ENCODE measurements around the gene HK1. TPM values are rescaled to one million over a fixed set of nuclear protein-coding genes. Genes with fewer than 3 reads are reported as not detected.

Gene HK1
- total RNA-seq, 1 donor from 2014 or later = 65.6 TPM

DNA sequence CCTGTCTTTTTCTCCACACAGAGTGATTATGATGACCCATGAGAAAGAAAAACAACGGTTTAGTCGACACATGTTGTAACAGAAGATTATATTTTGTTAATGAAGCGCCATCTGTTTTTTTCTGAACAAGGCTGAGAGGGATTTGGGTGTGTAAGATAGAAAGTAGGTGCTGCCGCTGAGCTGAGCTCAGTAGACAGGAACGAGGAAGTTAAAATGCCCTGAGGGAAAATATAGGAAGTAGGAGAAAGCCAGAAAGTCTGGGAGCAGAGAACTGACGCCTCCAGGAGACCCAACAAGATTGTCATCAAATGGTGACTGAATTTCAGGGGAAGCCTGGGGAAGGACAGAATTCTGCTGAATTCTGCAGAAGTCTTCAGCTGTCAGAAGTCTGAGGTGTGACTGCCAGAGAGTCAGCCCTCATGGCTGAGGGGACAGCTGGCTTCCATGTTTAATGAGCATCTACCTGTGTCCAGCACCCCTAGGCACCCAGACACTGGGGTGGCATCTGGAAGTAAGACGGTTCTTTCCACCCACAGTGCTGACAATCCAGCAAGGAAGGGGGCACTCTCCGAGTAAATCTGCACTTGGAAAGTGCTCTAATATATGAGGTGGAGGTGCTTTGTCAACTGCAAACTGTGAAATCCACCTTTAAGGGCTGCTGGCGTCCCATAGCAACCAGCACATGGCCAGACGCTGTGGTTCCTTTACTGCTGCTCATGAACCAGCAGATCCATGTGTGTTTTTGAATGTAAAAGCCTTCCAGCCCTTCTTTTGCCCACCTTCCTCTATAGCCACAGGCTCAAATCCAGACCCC is 160.4 kb downstream of the HK1 start:
- Mint-ChIP-seq H3K4me3 (no peak overlapping the region), H3K9me3 (peaks cover 7% of the 10 kb centered on the region), H3K27me3 (ENCODE audit: low read depth) (no peaks in the 10 kb centered on the region), H3K36me3 (no peaks in the 10 kb centered on the region), H3K27ac (peak overlapping the region; percentile 99), H3K4me1 (peaks cover 35% of the 10 kb centered on the region)
- no peak for TF ChIP-seq CTCF (IDR thresholded peaks at IDR 0.05; ENCODE audit: unreplicated experiment)
- no peak for DNase-seq (ENCODE audit: low spot score in 2 of 2, unreplicated experiment in 2 of 2)

DNA sequence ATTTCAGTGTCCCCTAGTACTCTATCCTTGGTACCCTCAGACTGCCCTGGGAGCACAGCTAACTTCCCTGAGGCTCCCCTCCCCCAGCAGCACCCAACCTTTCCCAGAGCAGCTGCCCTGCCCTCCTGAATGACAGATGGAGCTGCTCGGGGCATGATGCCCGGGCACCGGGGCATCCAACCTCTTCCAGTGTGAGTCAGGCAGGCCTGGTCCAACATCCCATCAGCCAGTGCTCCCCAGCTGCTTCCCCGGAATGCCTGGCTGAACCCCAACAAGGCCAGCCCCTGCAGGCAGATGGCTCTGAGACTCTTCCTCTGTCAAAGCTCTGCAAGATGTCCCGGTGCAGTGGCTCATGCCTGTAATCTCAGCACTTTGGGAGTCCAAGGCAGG is 161.0 kb downstream of the HK1 start:
- H3K36me3 Mint-ChIP-seq = no peaks in the 10 kb centered on the region
- TF ChIP-seq CTCF (IDR thresholded peaks at IDR 0.05; ENCODE audit: unreplicated experiment) = no peak

DNA sequence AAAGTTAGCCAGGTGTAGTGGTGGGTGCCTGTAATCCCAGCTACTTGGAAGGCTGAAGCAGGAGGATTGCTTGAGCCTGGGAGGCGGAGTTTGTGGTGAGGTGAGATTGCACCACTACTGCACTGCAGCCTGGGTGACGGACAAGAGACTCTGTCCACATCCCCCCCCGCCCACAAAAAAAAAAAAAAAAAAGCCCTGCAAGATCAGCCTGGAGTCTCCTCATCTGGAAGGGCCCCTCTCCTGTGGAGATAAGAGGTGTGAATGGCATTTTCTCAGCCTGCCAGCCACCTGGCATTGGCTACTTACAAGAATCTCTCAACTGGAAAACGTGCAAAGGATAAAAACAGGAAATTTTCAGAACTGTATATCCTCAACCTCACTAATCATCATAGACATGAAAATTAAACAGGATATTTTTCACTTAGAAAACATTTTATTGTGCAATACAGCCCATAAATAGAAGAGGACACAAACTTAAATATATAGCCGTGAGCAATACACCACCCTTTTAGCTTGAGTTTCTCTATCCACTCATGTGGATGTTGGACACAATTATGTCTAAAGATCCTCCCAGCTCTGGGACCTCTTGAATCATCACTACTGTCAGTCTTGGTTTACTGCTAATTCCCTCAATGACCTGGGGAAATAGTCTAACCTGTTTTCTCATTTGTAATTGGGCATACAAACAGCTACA is 161.7 kb downstream of the HK1 start:
- no peak overlapping the region for H3K4me3 Mint-ChIP-seq
- peak overlapping the region; percentile 99 for H3K27ac Mint-ChIP-seq
- H3K4me1 Mint-ChIP-seq = peaks cover 35% of the 10 kb centered on the region
- no peaks in the 10 kb centered on the region for H3K9me3 Mint-ChIP-seq
- H3K36me3 Mint-ChIP-seq = no peaks in the 10 kb centered on the region
- no peaks in the 10 kb centered on the region for H3K27me3 Mint-ChIP-seq (ENCODE audit: low read depth)
- DNase-seq (ENCODE audit: low spot score in 2 of 2, unreplicated experiment in 2 of 2) = no peak
- TF ChIP-seq CTCF (IDR thresholded peaks at IDR 0.05; ENCODE audit: unreplicated experiment) = no peak

More for the DNA sequence above, 161.0 kb downstream of the HK1 start:
- Mint-ChIP-seq H3K4me3 (no peak overlapping the region), H3K27ac (peak overlapping the region; percentile 99), H3K4me1 (peaks cover 35% of the 10 kb centered on the region), H3K27me3 (ENCODE audit: low read depth) (no peaks in the 10 kb centered on the region), H3K9me3 (peaks cover 1% of the 10 kb centered on the region)
- DNase-seq (ENCODE audit: low spot score in 2 of 2, unreplicated experiment in 2 of 2) = no peak

DNA sequence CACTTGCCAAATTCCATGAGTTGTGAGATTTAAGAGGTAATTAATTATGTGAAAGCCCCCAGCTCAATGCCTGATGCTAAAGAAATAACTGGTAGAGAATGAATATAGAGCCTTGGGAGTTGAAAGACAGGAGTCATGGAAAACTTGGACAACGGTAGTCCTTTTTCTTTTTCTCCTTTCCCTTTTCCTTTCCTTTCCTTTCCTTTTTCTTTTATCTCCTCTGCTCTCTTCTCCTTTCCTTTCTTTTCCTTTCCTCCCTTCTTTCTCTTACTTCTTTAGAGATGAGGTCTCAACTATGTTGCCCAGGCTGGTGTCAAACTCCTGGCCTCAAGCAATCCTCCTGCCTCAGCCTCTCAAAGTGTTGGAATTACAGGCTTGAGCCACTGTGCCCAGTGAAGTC is 165.1 kb downstream of the HK1 start:
- H3K27ac Mint-ChIP-seq = no peak overlapping the region
- TF ChIP-seq CTCF (IDR thresholded peaks at IDR 0.05; ENCODE audit: unreplicated experiment) = no peak
- DNase-seq (ENCODE audit: low spot score in 2 of 2, unreplicated experiment in 2 of 2) = no peak
- H3K4me1 Mint-ChIP-seq = peaks cover 21% of the 10 kb centered on the region
- no peak overlapping the region for H3K4me3 Mint-ChIP-seq
- no peaks in the 10 kb centered on the region for H3K36me3 Mint-ChIP-seq
- no peaks in the 10 kb centered on the region for H3K27me3 Mint-ChIP-seq (ENCODE audit: low read depth)
- no peaks in the 10 kb centered on the region for H3K9me3 Mint-ChIP-seq

- H3K27me3 Mint-ChIP-seq (ENCODE audit: low read depth) = no peaks in the 10 kb centered on the region
- TF ChIP-seq CTCF (IDR thresholded peaks at IDR 0.05; ENCODE audit: unreplicated experiment) = no peak
- H3K4me1 Mint-ChIP-seq = peaks cover 4% of the 10 kb centered on the region
- no peak for DNase-seq (ENCODE audit: low spot score in 2 of 2, unreplicated experiment in 2 of 2)
- H3K4me3 Mint-ChIP-seq = no peak overlapping the region
- H3K36me3 Mint-ChIP-seq = no peaks in the 10 kb centered on the region
- no peaks in the 10 kb centered on the region for H3K9me3 Mint-ChIP-seq
- no peak overlapping the region for H3K27ac Mint-ChIP-seq
These were observed 166.7 kb downstream of the HK1 start for GRCh38 chr10:69445041-69445440.
